ENCODE measurements around the gene CPLANE1.
"Not testable (repeated sequence)": the region's sequence is repeated elsewhere in the genome, so short reads cannot be mapped to it uniquely, and the experiment has no call there.

Gene CPLANE1

GRCh38 chr5:37248970-37249814 lies at the start of gene CPLANE1:
CPLANE1 (minus strand) TSS chr5:37249376; CDS start chr5:37247698, 1,678 bp downstream.
- DNase-seq (ENCODE audit: low spot score), result peak; percentile 95

DNA sequence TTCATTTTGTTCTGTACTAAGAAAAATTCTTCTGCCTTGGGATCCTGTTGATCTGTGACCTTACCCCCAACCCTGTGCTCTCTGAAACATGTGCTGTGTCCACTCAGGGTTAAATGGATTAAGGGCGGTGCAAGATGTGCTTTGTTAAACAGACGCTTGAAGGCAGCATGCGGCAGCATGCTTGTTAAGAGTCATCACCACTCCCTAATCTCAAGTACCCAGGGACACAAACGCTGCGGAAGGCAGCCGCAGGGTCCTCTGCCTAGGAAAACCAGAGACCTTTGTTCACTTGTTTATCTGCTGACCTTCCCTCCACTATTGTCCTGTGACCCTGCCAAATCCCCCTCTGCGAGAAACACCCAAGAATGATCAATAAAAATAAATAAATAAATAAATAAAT lies 47.1 kb upstream of the CPLANE1 start:
- not testable (repeated sequence) for DNase-seq (ENCODE audit: low spot score)

DNA sequence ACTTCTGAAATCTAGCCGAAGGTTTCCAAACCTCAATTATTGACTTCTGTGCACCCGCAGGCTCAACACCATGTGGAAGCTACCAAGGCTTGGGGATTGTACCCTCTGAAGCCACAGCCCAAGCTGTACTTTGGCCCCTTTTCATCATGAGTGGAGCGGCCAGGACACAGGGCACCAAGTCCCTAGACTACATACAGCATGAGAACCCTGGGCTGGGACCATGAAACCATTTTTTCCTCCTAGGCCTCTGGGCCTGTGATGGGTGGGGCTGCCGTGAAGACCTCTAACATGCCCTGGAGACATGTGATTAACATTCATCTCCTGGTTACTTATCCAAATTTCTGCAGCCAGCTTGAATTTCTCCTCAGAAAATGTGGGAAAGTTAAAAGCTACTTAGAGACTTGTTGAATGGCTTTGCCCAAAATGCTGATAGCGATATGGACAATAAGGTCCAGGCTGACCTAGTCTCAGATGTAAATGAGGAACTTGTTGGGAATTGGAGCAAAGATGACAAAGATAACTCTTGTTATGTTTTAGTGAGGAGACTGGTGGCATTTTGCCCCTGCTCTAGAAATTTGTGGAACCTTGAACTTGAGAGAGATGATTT lies 34.1 kb upstream of the CPLANE1 start:
- no peak for DNase-seq (ENCODE audit: low spot score)

DNA sequence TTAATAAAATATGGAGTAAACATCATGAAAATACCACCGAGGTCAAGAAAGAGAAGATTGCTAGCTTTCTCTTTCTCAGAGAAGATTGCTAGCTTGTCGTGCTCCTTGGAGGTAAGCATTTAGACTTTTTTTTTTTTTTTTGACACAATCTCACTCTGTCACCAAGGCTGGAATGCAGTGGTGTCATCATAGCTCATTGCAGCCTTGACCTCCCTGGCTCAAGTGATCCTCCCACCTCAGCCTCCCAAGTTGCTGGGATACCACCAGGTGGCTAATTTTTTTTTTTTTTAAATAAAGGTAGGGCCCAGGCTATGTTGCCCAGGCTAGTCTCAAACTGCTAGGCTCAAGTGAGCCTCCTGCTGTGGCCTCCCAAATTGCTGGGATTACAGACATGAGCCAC lies 26.3 kb upstream of the CPLANE1 start:
- DNase-seq (ENCODE audit: low spot score), result no peak

GRCh38 chr5:37272511-37272910 lies 23.3 kb upstream of the CPLANE1 start:
- DNase-seq (ENCODE audit: low spot score), result no peak

GRCh38 chr5:37268100-37268499 lies 18.9 kb upstream of the CPLANE1 start:
- DNase-seq (ENCODE audit: low spot score), result not testable (repeated sequence)

GRCh38 chr5:37255774-37256358 lies 6.7 kb upstream of the CPLANE1 start:
- DNase-seq (ENCODE audit: low spot score), result no peak

GRCh38 chr5:37254581-37254980 lies 5.4 kb upstream of the CPLANE1 start:
- DNase-seq (ENCODE audit: low spot score), result no peak

GRCh38 chr5:37251665-37252064 lies 2.5 kb upstream of the CPLANE1 start:
- no peak for DNase-seq (ENCODE audit: low spot score)

GRCh38 chr5:37249815-37250164 lies 614 bp upstream of the CPLANE1 start:
- no peak for DNase-seq (ENCODE audit: low spot score)

- no peak for DNase-seq (ENCODE audit: low spot score)
Observed at GRCh38 chr5:37248421-37248969, 681 bp downstream of the CPLANE1 start.

DNA sequence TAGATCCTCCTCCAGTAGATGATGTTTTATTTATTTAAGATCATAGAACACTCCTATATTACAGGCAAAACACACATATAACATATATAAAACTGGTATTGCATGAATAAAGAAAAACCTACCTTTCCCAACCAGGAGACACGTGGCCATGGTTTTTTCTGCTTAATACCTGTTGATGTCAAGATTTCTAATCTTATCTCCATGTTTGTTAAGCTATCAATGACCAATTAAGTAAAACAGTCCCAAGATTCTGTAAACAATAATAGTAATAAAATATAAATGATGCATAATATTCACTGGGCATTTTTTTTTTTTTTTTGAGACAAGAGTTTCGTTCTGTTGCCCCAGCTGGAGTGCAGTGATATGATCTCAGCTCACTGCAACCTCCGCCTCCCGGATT lies 1.7 kb downstream of the CPLANE1 start:
- DNase-seq (ENCODE audit: low spot score), result no peak

GRCh38 chr5:37247036-37247435 lies 2.1 kb downstream of the CPLANE1 start:
- no peak for DNase-seq (ENCODE audit: low spot score)

DNA sequence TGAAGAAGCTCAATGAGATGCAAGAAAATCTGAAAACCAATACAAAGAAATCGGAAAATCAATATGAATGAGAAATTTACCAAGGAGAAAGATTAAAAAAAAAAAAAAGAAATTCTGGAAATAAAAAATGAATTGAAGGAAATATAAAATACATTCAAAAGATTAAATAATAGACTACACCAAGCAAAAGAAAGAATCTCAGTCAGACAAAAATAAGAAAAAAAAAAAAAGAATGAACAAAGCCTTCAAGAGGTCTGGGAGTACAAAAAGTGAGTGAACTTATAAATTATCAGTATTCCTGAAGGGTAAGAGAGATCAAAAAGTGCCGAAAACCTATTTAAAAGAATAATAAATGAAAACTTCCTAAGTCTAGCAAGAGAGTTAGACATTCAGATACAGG lies 14.9 kb downstream of the CPLANE1 start:
- DNase-seq (ENCODE audit: low spot score), result no peak

GRCh38 chr5:37226377-37226776 lies 22.8 kb downstream of the CPLANE1 start:
- no peak for DNase-seq (ENCODE audit: low spot score)

DNA sequence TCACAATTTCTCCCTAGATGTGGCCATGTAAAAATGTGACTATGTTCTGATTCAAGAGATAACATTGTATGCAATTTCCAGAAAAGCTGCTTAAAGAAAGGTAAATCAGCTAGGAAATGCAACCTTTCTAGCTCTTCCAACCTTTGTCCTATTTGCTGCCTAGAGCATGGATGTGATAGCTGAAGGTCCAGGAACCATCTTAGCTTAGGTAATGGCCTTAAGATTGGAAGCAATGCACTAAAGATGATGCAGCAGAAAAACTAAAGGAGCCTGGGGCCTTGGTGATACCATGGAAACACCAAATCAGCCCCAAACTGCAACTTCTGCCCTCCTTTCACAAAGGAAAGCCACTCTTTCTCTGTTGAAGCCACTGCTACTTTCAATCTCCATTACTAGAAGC lies 27.0 kb downstream of the CPLANE1 start:
- DNase-seq (ENCODE audit: low spot score), result no peak

DNA sequence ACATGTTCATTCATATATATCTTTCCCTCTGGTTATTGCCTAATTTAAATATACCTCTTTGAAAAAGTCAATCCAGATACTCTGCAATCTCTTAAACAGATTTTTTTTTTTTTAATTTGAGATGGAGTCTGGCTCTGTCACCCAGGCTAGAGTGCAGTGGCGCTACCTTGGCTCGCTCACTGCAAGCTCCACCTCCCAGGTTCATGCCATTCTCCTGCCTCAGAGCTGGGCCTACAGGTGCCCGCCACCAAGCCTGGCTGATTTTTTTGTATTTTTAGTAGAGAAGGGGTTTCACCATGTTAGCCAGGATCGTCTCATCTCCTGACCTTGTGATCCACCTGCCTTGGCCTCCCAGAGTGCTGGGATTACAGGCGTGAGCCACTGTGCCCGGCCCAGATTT lies 28.8 kb downstream of the CPLANE1 start:
- DNase-seq (ENCODE audit: low spot score), result not testable (repeated sequence)

DNA sequence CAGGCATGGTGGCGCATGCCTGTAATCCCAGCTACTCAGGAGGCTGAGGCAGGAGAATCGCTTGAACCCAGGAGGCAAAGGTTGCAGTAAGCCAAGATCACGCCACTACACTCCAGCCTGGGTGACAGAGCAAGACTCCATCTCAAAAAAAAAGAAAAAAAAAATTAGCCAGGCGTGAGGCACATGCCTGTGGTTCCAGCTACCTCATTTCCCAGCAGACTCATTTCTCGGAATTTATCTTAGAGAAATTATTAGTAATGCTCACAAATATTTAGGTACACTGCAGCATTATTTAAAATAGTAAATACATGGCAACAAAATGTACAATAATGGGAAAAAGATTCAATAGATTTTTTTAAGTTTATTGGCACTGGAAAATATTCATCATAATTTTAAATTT lies 29.8 kb downstream of the CPLANE1 start:
- DNase-seq (ENCODE audit: low spot score), result not testable (repeated sequence)

DNA sequence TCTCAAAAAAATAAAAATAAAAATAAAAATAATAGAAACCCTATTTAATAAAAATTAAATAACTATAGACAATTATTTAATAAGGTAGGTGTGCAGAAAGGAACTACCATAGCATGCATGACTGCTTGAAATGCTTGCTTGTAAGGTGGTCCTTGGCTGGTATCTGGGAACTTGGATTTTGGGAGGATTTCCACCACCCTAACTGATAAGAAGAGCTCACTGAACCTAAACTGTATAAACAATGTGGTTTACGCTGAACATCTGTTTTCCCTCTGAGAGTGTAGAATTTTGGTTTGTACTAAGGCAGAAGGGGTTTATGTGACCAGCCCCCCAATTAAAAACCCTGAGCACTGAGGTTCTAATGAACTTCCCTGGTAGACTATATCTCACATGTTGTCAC lies 31.2 kb downstream of the CPLANE1 start:
- no peak for DNase-seq (ENCODE audit: low spot score)

DNA sequence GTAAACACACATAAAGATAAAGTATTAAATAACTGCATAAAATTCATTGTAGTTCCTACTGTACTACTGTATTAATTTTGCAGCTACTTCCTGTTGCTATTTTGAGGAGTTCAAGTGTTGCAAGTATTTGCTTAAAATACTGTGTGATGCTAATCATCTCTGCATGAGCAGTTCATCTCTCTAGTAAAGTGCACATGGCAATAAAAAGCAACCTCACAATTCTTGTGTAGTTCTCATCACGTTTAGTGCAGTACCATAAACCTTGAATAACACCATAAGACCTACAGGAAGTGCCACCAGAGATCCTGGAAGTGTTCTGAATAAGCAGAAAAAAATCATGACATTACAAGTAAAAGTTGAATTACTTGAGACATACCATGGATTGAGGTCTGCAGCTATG lies 34.6 kb downstream of the CPLANE1 start:
- DNase-seq (ENCODE audit: low spot score), result no peak

- no peak for DNase-seq (ENCODE audit: low spot score)
Observed at GRCh38 chr5:37212096-37212495, 37.1 kb downstream of the CPLANE1 start.

DNA sequence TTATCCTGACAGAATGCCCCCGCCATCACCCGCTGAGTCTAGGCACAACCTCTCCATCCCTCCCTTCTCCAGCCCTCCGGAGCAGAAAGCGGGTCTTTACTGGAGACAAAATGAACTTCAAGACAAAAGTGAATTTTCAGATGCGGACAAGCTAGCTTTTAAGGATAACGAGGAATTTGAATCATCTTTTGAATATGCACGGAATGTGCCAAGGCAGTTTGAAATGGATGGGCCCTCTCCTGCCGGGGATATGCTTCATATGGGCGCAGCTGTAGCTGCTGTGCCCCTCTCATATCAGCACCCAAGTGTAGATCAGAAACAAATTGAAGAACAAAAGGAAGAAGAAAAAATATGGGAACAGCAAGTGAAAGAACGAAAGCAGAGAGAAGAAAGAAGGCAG lies 37.5 kb downstream of the CPLANE1 start:
- DNase-seq (ENCODE audit: low spot score), result no peak
